GM12874 (cell line): ENCODE data around the gene CADPS2.
A peak's percentile ranks its signal among the peaks of the same experiment; 100 is the strongest.

Experiments
- CTCF ChIP-seq: IDR thresholded peaks from 2 replicates; pipeline ENCODE4 v1.5.1; 2011; ENCODE audit warnings: low read depth, mild to moderate bottlenecking, control low read depth, low read length, moderate library complexity; ENCODE audit not compliant: insufficient read depth

Gene CADPS2

DNA sequence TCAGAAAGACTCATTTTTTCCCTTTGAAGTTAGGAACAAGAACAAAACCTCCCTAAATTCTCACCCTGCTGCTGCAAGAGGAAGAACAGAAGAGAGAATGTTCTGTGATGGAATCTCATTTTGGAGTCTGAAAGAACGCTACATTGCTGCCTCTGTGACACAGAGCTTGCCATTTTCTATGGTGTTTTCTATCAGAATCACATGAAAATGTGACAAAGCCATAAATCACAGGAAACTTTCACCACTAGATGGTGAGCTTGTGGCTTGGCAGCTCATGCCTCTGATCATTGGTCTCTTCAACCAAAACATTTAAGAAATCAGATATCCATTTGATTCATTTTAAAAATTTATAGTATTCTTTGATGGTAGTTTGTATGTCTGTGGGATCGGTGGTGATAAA, 82.9 kb downstream of the CADPS2 start:
- peak; percentile 39; the same call in 1 of the 2 replicates for TF ChIP-seq CTCF

DNA sequence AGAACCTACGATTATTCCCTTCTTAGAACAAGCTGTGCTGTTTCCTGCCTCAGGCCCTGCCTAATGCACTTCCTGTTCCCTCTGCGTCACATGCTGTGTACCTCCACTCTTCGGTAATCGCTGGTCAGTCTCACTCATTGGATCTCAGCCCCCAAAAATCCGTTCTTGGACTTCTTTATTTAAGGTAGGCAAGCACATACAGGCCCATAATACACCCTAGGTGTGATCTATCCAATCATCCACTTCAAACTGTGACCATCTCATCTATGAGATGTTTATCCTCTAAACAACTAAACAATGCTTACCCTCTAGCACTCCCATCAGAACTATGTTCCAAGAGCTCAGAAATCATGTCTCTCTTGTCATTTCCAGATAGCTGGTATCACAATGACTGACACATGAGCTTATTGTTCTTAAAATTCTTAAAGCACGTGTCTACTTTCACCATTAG, 83.9 kb downstream of the CADPS2 start:
- TF ChIP-seq CTCF: no peak

- no peak for TF ChIP-seq CTCF
Observed at GRCh38 chr7:122791959-122792545, 94.2 kb downstream of the CADPS2 start.

DNA sequence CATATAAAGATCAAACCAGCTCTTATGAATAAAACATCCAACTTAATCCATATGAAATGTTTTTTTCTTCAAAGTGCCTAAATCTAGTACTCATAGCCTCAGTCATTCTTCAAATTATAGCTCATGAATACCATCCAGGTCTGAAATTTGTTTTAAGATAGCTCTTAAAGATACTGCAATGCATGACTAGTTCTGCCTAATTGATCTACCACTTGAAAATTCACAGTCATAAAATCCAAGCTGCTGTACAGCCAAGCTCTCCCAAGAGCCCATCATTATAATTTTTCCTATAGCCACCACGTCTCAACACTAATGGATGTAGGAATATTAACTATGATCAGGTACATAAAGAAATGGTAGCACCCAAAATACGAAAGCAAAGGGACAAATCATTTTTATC, 95.7 kb downstream of the CADPS2 start:
- no peak for TF ChIP-seq CTCF

DNA sequence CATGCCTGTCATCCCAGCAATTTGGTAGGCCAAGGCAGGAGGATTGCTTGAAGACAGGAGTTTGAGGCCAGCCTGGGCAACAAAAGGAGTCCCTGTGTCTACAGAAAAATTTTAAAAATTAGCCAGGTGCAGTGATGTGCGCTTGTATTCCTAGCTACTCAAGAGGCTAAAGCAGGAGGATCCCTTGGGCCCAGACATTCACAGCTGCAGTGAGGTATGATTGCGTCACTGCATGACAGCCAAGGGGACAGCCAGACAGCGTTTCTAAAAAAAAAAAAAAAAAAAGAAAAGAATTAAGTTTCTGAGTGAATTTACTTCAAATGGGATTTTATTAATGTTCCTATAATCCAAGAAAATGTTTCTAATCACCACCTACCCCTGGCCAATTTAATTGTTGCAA, 96.1 kb downstream of the CADPS2 start:
- no peak for TF ChIP-seq CTCF

DNA sequence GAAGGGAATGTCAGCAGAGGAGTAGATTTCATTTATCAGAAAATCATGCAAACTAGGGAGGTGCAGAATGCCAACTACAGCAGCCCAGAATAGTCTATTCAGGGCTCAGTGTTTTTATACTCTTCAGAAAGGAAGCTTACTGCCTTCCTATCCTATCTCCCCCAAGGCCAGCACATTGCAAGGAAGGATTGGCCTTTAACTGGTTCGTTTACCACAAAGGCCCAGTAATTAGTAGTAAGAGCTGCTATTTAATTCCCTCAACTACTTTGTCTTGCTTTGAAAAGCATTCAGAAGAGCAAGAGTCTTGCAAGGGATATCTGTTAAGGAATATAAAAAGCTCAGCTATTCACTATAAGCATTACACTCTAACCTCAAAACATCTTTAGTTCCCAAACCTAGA, 97.1 kb downstream of the CADPS2 start:
- TF ChIP-seq CTCF: no peak

- no peak for TF ChIP-seq CTCF
Observed at GRCh38 chr7:122770686-122771335, 115.4 kb downstream of the CADPS2 start.
